ENCODE data around the gene FAM187B.

DNA sequence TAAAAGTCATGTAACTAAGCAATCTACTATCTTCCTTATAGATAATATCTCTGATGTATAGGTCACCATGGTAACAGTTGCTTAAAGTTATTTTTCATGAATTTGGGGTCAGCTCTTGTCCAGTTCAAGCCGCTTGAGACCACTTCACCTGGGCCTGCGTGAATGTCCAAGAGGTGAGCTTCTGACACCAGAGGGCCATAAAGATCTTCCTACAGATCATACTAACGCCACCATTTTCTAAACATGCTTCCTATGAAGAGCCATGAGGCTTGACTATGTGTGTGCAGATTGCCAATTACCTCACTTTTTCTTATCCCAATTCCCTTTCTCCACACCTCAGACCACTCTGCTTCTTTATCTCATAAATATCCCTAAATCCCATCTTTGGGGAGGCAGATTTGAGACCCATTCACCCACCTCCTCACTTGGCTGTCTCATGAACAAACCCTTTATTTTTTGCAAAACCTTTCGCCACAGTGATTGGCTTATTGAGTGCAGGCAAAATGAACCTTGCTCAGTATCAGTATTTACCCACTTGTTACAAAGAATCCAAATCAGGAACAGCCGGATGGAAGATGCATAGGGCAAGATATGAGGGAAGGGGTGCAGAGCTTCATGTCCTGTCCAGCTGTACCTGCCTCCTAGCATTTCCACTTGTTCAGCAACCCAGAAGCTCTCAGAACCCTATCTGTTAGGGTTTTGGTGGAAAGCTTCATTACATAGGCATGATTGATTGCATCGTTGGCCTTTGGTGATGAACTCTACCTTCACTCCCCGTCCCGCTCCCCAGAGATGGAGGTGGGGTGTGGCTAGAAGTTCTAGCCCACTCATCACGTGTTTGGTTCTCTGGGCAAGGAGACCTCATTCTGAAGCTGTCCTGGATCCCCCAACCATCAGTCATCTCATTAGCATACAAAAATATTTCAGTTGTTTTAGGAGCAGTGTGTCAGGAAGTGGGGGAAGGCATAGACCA lies 34.2 kb downstream of the FAM187B start:
- TF ChIP-seq, protein P1, sequence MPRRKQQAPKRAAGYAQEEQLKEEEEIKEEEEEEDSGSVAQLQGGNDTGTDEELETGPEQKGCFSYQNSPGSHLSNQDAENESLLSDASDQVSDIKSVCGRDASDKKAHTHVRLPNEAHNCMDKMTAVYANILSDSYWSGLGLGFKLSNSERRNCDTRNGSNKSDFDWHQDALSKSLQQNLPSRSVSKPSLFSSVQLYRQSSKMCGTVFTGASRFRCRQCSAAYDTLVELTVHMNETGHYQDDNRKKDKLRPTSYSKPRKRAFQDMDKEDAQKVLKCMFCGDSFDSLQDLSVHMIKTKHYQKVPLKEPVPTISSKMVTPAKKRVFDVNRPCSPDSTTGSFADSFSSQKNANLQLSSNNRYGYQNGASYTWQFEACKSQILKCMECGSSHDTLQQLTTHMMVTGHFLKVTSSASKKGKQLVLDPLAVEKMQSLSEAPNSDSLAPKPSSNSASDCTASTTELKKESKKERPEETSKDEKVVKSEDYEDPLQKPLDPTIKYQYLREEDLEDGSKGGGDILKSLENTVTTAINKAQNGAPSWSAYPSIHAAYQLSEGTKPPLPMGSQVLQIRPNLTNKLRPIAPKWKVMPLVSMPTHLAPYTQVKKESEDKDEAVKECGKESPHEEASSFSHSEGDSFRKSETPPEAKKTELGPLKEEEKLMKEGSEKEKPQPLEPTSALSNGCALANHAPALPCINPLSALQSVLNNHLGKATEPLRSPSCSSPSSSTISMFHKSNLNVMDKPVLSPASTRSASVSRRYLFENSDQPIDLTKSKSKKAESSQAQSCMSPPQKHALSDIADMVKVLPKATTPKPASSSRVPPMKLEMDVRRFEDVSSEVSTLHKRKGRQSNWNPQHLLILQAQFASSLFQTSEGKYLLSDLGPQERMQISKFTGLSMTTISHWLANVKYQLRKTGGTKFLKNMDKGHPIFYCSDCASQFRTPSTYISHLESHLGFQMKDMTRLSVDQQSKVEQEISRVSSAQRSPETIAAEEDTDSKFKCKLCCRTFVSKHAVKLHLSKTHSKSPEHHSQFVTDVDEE (CRISPR knock-in tag; IDR thresholded peaks at IDR 0.05): no peak
- TF ChIP-seq ZFP30 (CRISPR knock-in tag; IDR thresholded peaks at IDR 0.05) (no peak), ARNTL (CRISPR knock-in tag; IDR thresholded peaks at IDR 0.05; ENCODE audit: borderline replicate concordance, low read depth) (no peak), ZC3H10 (CRISPR knock-in tag; IDR thresholded peaks at IDR 0.05) (no peak), GLIS3 (CRISPR knock-in tag; IDR thresholded peaks at IDR 0.05) (no peak), OSR1 (CRISPR knock-in tag; IDR thresholded peaks at IDR 0.05) (no peak)

All from SK-N-SH treated with all-trans-retinoic acid at 6 μM for 48 hours (cell line).